Dermis lymphatic vessel endothelial cell (primary cell): ENCODE results near the gene HDC. TPM values are rescaled to one million over a fixed set of nuclear protein-coding genes. Genes with fewer than 3 reads are reported as not detected.

Experiments used
- total RNA-seq: library from RNA; depleted of rRNA; stranded (reverse); fragments of >200 nt; gene quantifications from 2 replicates; pipeline ENCODE4 v1.2.1, GENCODE V29; 2014

The HDC gene, protein sequence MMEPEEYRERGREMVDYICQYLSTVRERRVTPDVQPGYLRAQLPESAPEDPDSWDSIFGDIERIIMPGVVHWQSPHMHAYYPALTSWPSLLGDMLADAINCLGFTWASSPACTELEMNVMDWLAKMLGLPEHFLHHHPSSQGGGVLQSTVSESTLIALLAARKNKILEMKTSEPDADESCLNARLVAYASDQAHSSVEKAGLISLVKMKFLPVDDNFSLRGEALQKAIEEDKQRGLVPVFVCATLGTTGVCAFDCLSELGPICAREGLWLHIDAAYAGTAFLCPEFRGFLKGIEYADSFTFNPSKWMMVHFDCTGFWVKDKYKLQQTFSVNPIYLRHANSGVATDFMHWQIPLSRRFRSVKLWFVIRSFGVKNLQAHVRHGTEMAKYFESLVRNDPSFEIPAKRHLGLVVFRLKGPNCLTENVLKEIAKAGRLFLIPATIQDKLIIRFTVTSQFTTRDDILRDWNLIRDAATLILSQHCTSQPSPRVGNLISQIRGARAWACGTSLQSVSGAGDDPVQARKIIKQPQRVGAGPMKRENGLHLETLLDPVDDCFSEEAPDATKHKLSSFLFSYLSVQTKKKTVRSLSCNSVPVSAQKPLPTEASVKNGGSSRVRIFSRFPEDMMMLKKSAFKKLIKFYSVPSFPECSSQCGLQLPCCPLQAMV
- not detected in 2 replicates for total RNA-seq

DNA sequence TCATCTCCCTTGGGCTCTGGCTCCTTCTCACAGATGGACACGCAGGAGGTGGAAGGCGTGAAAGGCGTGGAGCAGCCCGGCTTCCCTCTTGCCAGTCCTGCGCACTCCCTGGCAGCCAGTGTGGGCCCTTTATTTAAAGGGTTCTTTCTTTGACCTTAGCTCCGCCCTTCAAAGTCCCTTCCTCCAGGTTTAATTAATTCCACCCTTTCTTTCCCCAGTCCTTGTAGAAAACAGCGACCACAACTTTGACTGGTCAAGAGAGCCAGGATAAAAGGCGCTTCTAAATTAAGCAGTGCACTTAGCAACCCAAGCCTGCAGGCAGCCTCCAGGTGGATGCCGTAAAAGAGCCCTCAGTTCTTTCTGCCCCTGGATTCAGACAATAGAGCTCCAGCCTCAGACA lies at the start of gene HDC:
HDC (minus strand) TSS at position 107 of the 400 bp plus-strand sequence; CDS start at position 4, 103 bp downstream.

Other genes starting within 250 kb of the HDC start
- gene ATP8B4, start 146.5 kb downstream of the HDC start, total RNA-seq, result 0.69 and 1.5 TPM in 2 replicates
- 1.3 and 10.3 TPM in 2 replicates for gene SLC27A2, start 83.5 kb downstream of the HDC start, total RNA-seq
- gene GABPB1, start 89.5 kb upstream of the HDC start, total RNA-seq, result 85.9 and 89.7 TPM in 2 replicates
- 59.6 and 66.4 TPM in 2 replicates for gene USP8, start 158.7 kb upstream of the HDC start, total RNA-seq